Hematopoietic multipotent progenitor cell treated with erythropoietin and hydrocortisone succinate and interleukin-3 and kit ligand, for 4 days (in vitro differentiated cells): Measurements from ENCODE around the gene CITED2.
A peak's percentile ranks its signal among the peaks of the same experiment; 100 is the strongest.
"Not testable (repeated sequence)": the region's sequence is repeated elsewhere in the genome, so short reads cannot be mapped to it uniquely, and the experiment has no call there.

Experiments used
- DNase-seq: peaks from one replicate; pipeline ENCODE4 v3.0.0-alpha.2; 2015

The CITED2 gene, protein sequence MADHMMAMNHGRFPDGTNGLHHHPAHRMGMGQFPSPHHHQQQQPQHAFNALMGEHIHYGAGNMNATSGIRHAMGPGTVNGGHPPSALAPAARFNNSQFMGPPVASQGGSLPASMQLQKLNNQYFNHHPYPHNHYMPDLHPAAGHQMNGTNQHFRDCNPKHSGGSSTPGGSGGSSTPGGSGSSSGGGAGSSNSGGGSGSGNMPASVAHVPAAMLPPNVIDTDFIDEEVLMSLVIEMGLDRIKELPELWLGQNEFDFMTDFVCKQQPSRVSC

GRCh38 chr6:139374357-139375225 is at the start of gene CITED2:
Gene CITED2 (minus strand): TSS chr6:139374648. CDS start chr6:139373944, 704 bp downstream.
- DNase-seq, result peak; percentile 97

GRCh38 chr6:139423037-139423703 is 48.7 kb upstream of the CITED2 start:
- no peak for DNase-seq

DNA sequence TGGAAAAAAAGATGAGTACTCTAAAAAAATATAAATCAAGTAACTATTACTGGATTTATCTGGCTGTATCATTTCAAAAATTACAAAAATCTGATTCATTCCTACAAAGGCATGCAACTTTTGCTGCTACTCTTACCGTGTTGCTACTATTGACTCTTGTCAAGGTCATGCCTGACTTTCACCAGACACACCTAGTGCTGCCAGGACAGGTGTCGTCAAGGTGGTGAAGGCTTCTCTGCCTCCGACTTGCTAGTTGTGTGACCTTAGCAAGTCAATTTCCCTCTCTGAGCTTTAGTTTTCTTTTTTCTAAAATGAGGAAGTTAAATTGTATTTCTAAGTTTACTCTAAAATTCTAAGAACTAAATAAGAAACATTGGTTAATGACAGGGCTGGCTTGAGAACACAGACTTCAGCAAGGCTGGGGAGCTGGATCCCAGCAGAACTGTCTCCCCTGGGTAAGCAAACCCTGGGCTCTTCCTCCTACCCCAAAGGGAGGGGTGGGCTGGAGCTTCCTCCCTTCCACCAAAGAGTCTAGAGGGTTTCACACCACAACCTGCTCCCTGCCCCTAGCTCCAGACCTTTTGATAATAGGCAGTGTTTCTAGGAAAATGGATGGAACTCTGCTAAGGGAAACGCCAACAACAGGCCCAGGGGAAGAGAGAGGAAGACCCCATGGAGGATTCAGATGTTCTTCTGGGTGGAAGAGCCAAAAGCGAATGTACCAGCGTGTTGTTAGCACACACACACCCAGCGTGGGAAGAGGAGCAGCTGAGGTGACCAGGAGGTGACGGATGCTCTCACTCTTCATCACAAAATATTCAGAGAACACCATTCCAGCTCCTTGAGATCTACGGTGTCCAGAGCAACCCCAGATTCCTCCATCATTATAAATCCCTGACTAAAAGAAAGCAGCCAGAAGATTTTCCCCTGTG is 47.9 kb upstream of the CITED2 start:
- DNase-seq, result peak; percentile 67

DNA sequence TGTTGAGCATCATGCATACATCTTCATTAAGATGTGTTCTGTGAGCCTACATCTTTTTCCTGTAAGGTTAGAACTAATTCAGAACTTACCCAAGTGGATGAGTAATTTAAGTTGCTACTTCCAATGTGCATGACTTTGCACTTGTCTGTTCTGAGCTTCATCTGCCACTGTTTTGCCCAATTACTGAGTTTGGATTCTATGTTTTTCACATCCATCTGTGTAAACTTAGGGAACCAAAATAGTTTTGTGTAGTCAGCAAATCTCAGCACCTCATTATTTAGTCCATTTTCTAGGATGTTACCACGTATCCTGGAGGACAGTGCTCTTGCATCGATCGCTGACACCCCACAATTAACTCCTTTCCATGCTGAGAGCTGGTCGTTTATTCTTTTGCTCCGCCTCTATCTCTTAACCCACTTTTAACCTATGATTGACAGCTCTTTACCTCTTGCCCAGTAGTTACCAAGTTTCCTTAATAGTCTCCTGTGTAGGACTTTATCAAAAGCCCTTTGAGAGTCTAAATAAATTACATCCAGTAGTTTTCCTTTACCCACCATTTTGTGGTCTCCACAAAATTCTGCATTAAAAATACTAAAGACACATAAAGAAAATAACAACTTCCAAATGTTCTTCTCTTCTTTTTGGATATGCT is 44.2 kb upstream of the CITED2 start:
- DNase-seq, result no peak

GRCh38 chr6:139416146-139416545 is 41.7 kb upstream of the CITED2 start:
- DNase-seq, result no peak

- no peak for DNase-seq
These were observed 40.9 kb upstream of the CITED2 start for GRCh38 chr6:139415365-139415764.

DNA sequence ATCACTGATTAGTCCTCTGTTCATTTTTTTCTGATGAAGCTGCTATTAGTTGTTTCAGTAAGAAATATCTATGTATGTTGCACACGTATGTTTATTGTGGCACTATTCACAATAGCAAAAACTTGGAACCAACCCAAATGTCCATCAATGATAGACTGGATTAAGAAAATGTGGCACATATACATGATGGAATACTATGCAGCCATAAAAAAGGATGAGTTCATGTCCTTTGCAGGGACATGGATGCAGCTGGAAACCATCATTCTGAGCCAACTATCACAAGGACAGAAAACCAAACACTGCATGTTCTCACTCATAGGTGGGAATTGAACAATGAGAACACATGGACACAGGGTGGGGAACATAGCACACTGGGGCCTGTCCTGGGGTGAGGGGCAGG is 37.7 kb upstream of the CITED2 start:
- not testable (repeated sequence) for DNase-seq

DNA sequence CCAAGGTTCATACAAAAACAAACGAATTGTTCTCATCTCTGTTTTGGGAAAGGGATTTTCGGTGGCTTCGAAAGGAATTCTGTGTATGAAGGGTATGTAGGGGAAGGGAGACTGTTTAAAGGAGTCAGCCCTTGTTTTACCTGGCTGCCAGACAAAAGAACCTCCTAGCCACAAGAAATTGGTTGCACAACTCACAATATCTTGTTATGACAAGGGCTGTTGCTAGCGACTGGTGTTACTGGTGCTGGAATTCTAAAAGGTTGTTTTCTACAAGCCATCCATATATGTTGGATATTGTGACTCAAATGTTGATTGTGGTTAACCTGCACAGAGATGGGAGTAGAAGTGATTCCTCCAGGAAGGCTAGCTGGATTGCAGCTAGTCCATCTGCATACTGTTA is 34.6 kb upstream of the CITED2 start:
- no peak for DNase-seq

GRCh38 chr6:139407718-139408222 is 33.3 kb upstream of the CITED2 start:
- DNase-seq, result no peak

GRCh38 chr6:139406577-139407343 is 32.3 kb upstream of the CITED2 start:
- DNase-seq, result no peak

GRCh38 chr6:139402876-139403386 is 28.5 kb upstream of the CITED2 start:
- no peak for DNase-seq

- DNase-seq, result no peak
These were observed 24.2 kb upstream of the CITED2 start for GRCh38 chr6:139398658-139399057.

- DNase-seq, result peak; percentile 57
These were observed 21.4 kb upstream of the CITED2 start for GRCh38 chr6:139395891-139396301.

DNA sequence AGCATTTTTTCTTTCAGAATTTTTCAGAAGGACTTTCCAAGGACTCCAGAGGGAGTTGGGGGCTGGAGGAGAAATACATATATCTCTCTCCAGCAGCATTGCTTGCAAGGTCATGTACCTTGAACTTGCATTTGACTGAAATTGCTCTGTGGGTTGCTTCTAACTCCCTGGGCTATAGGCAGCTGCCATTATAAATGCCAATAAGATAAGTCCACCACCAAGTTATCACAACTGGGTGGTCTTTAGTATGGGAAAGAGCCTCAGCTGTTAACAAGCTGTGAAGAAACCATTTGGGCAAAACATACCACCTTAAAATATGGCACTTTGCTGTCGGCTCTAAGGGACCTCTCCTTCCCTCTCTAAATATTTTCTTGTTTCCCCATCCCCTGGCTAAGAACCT is 20.9 kb upstream of the CITED2 start:
- no peak for DNase-seq

DNA sequence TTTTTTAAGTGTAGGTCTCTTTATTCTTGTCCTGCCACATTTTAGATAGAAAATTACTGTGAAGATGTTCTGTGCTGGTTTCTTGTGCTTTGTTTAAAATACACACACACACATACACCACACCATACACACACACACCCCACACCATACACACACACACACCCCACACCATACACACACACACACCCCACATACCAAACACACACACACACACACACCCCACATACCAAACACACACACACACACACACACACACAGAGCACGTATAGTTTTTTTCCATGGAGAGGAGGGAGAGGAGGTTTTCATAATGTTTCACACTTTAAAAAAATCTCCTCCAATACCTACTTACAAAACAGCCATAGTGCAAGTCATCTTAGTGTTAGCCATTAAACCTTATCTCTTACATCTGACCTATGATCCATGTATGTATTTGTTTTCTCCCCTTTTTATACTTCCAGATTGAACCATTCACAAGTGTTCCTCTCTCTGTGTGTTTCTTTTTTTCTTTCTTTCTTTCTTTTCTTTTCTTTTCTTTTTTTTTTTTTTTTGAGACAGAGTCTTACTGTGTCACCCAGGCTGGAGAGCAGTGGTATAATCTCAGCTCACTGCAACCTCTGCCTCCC is 19.7 kb upstream of the CITED2 start:
- no peak for DNase-seq

DNA sequence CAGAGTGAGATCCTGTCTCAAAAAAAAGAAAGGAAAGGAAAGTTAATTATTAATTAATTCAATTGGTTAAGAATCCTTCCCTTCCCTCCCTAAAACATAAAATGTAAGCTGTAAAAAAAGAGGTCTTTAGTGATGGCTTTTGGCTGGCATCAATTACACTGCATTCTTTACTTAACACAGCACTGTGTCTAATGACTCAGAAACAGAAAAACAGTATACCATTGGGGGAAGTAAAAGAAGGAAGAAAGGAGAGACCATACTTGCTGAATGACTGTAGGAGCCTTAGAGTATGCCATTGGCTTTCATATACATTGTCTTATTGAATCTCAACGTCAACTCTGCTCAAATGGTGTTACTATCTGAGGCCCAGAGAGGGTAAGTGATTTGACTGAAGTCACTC is 18.3 kb upstream of the CITED2 start:
- no peak for DNase-seq

DNA sequence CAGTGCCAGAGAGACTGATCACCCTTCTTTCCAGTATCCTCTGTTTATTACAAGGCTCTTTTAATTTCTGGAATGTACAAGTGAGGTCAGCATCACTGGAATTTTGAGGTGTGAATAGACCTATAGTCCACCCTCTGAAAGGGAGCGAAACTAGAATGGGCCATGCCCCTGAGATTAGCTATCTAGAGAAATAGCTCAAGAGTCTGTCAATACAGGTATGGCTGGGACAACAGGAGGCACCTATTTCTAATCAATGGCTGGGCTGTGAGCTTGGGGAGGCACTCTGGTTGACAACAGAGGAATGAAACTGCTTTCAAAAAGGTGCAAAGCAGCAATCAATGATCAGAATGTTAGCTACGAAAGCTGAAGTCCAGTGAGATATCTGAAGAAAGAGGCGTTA is 17.3 kb upstream of the CITED2 start:
- DNase-seq, result no peak

DNA sequence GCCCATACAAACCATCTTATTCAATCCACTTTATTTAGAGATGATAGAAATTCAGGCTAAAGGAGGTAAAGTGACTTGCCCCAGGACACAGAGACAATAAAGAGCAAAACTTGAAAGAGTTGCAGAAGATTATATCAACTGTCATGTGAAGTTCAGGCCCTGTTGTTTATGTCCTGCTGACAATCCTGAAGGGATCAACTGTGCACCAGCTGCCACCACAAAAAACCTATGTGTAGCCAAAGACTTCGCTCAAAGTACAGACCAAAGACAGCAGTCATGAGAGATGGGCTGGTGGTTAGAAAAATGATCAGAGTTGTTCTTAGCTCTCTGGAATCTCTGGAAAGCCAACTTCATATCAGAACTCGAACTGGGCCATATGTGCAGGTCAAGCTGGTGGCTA is 16.0 kb upstream of the CITED2 start:
- DNase-seq, result no peak

DNA sequence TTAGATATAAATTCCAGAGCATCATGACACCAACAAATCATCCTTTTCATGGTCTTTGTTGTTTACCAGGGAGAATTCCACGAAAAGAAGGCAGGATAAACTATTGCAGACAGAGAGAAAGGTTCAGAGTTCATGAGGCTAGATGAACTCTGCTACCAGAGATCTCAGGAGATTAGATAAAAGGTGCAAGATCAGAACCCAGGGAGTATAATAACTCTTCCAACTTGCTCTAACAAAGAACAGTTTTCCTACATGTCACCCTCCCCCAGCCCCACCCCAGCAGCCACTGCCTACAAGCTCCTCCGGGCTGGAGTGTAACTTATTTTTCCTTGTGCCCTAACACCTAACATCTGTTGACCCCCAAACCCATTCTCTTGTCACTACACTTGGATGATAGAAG is 13.9 kb upstream of the CITED2 start:
- no peak for DNase-seq

DNA sequence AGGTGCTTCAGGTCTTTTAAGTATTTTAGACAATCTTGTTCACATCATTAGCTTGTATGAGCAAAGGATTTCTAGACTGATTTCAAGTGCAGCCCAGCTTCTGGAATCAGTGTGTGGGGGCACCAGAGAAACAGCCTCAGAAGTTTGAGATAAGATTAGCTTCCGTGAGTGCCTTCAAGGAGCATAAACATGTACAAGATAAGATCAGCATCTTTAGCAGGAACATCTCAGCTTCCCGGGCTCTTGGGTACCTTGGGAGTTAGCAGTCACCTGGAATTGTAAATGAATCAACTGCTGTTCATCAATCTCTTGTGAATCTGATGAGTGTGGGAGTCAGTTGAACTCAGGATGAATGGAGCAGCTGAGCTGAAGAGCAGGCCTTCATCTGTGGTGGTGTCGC is 12.0 kb upstream of the CITED2 start:
- DNase-seq, result no peak
